GM21526 (cell line): ENCODE measurements around the gene TSGA10IP.

Source experiments
- ATAC-seq: cut with Tn5 transposase; IDR thresholded peaks from one replicate; pipeline ENCODE4 v1.9.1; 2021; ENCODE audit warnings: moderate library complexity; ENCODE audit not compliant: unreplicated experiment, low FRiP score

The TSGA10IP gene

GRCh38 chr11:65917434-65918210 lies 27.7 kb upstream of the TSGA10IP start:
- ATAC-seq = no peak

- ATAC-seq = peak; percentile 53
These were observed 26.8 kb upstream of the TSGA10IP start, which contains the start of gene C11orf68 for GRCh38 chr11:65918211-65919140. C11orf68 (minus strand) TSS chr11:65919062; CDS start chr11:65919031, 31 bp downstream.

GRCh38 chr11:65919141-65919572 lies 26.1 kb upstream of the TSGA10IP start, which contains the start of gene DRAP1:
DRAP1 (plus strand) TSS chr11:65919426; CDS start chr11:65919502, 76 bp downstream.
- ATAC-seq = peak; percentile 74

GRCh38 chr11:65919573-65920371 lies 25.5 kb upstream of the TSGA10IP start:
- ATAC-seq = peak; percentile 40

GRCh38 chr11:65920372-65920802 lies 24.9 kb upstream of the TSGA10IP start:
- ATAC-seq = no peak

- no peak for ATAC-seq
These were observed 24.2 kb upstream of the TSGA10IP start for GRCh38 chr11:65921033-65921555.

- ATAC-seq = no peak
These were observed 23.4 kb upstream of the TSGA10IP start for GRCh38 chr11:65921876-65922275.

GRCh38 chr11:65922565-65922964 lies 22.7 kb upstream of the TSGA10IP start:
- no peak for ATAC-seq

- no peak for ATAC-seq
These were observed 19.9 kb upstream of the TSGA10IP start for GRCh38 chr11:65925397-65925796.

- ATAC-seq = no peak
These were observed 17.3 kb upstream of the TSGA10IP start for GRCh38 chr11:65927904-65928397.

- ATAC-seq = no peak
These were observed 16.6 kb upstream of the TSGA10IP start for GRCh38 chr11:65928667-65929066.

GRCh38 chr11:65931773-65932557 lies 13.3 kb upstream of the TSGA10IP start:
- no peak for ATAC-seq

- no peak for ATAC-seq
These were observed 12.7 kb upstream of the TSGA10IP start for GRCh38 chr11:65932558-65932919.

GRCh38 chr11:65934014-65934413 lies 11.3 kb upstream of the TSGA10IP start:
- no peak for ATAC-seq

- no peak for ATAC-seq
These were observed 7.5 kb upstream of the TSGA10IP start for GRCh38 chr11:65937766-65938165.

- no peak for ATAC-seq
These were observed 3.5 kb upstream of the TSGA10IP start for GRCh38 chr11:65941720-65942310.

GRCh38 chr11:65942531-65942930 lies 2.7 kb upstream of the TSGA10IP start:
- no peak for ATAC-seq

GRCh38 chr11:65944191-65944590 lies 1.1 kb upstream of the TSGA10IP start:
- ATAC-seq = no peak

GRCh38 chr11:65944767-65945166 lies 513 bp upstream of the TSGA10IP start:
- ATAC-seq = no peak
